GM18511 (cell line): ENCODE measurements around the gene ELOVL7.
A peak's percentile ranks its signal among the peaks of the same experiment; 100 is the strongest.
"Not testable (repeated sequence)": the region's sequence is repeated elsewhere in the genome, so short reads cannot be mapped to it uniquely, and the experiment has no call there.

Experiments used
- ATAC-seq: cut with Tn5 transposase; IDR thresholded peaks from one replicate; pipeline ENCODE4 v1.9.1; 2021; ENCODE audit warnings: mild to moderate bottlenecking, moderate library complexity; ENCODE audit not compliant: unreplicated experiment

The ELOVL7 gene

DNA sequence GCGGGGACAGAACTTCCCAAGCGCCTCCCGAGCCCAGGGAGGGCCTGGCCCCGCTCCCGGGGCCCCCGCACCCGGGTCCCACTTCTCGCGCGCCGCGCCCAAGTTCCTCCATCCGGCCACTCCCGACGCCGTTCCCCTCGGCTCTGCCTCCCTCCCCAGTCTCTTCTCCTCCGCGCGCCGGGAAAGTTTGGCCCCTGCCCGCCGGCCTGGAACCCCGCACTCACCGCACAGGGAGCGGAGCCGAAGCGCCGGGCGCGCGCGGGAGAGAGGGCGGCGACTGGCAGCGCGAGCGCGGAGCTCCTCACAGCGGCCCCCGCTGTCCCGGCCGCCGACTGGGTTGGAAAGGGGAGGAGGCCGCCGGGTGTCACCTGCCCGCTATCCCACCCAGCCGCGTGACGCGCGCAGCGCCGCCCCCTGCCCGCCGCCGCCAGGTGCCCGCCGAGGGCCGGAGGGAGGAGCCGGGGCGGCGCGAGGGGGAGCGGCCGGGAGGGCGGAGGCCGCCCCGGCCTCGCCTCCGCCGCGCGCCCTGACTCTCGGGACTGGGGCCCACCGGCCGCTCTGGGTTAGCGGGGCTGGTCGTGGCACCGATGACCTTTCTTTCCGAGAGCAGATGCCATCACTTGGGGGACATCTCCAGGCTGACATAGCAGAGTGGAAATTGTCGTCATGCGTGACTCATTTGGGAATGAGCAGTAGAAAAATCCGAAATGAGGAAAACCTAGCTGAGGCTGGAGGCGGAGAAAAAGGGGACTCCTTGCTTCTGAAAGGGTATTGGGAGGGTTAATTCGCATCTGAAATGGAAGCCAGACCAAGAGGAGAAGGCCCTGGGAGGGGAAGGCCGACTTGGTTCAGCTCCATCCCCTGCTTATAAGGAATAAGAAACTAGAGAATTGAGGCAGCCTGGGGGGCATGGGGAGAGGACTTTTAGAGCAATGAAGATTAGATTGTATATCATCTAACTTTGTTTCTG is at the start of gene ELOVL7:
ELOVL7 (minus strand) TSS at position 334 of the 970 bp plus-strand sequence. CDS start 56,872 bp downstream, outside the sequence.
- peak; percentile 96 for ATAC-seq

DNA sequence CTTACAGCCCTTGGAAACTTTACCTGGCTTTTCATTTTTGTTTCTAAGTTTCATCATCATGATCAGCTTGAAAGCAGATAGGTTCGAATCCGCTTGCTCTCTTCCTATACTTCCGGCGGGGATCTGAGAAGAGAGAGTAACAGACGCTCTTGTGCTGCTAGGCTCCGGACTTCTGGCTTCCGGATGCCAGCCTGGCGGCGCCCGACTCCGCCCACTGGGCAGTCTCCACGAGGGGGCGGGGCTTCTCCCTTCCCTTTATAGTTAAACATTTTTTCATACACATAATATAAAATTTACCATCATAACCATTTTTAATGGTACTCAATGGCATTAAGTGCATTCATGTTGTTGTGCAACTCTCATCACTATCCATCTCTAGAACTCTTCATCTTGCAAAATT is 49.5 kb upstream of the ELOVL7 start:
- no peak for ATAC-seq

GRCh38 chr5:60891667-60892066 is 47.6 kb upstream of the ELOVL7 start:
- no peak for ATAC-seq

GRCh38 chr5:60888359-60889061 is 44.4 kb upstream of the ELOVL7 start:
- ATAC-seq: peak; percentile 70

DNA sequence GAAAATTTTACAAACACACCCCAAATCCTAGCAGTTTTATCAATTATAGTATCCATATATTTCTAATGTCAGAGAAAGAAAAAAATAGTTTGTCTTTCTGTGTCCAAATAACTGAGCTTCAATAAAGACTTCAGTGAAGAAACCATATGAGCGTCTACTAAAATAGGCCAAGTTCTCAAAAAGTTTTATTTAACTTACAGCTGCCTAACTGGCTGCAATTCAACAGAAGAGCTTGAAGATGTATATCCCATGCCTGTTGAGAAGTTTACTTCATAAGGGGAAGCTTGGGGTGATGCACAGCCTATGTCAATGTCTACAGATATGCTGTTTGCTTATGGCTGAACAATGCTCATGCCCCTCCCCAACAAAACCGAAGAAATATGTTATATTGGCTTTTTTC is 43.7 kb upstream of the ELOVL7 start:
- no peak for ATAC-seq

GRCh38 chr5:60887096-60887495 is 43.0 kb upstream of the ELOVL7 start:
- ATAC-seq: no peak

DNA sequence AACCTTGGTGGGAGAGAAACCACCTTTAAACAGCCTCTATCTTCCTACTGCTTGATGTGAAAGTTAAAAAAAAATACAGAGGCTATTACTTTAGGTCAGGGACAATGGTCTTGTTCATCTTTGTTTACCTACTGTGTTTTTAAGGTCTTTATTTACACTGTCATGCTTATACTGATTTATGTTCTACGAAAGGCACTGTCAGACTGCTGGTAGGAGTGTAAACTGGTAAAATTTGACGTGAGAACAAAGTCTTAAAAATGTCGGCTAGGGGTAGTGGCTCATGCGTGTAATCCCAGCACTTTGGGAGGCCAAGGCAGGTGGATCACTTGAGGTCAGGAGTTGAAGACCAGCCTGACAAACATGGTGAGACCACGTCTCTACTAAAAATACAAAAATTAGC is 42.1 kb upstream of the ELOVL7 start:
- no peak for ATAC-seq

DNA sequence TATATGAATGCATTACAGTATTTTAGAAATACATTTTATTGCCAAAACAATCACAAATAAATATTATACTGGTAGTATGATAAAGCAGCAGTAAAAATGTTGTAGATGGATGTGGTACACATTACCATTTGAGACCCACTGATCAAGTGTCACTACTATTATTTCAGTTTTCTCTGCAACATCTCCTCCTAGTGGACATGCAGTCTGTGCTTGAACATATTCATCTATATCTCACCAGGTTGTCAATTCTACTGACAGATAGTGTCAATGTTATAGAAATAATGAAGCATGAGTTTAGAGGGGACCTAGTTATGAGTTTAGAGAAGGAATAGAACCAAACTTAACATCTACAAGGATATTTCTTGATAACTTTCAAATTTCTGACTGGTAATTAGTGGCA is 39.2 kb upstream of the ELOVL7 start:
- no peak for ATAC-seq

DNA sequence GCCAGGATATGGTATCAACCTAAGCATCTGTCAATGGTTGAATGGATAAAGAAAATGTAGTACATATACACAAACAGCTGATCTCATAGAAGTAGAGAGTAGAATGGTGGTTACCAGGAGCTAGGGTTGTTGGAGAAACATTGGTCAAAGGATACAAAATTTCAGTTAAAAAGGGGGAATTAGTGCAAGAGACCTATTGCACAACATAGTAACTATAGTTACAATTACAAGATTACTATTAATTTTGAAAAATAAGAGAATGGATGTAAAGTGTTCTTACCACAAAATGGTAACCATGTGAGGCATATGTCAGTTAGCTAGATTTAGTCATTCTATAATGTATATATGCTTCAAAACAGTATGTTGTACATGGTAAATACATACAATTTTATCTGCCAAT is 28.8 kb upstream of the ELOVL7 start:
- ATAC-seq: no peak

- no peak for ATAC-seq
These were observed 26.8 kb upstream of the ELOVL7 start for GRCh38 chr5:60870857-60871256.

- not testable (repeated sequence) for ATAC-seq
These were observed 16.5 kb upstream of the ELOVL7 start for GRCh38 chr5:60860572-60860971.

DNA sequence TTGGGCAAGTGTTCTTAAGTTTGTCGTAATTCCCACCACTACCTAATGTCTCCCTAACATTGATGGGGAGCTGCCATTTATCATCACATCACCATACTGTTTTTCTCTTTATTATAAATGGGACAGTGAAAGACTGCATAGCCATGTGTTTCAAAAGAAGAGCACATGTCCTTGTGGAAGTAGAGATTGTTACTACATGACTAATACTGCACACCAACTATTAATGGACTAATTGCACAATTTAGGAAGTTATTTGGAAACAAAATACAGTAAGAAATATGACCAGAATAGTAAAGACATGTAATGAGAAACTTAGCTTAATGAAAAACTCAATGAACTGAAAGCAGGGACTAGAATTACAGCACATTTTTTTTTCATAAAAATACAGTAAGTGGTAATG is 12.0 kb upstream of the ELOVL7 start:
- ATAC-seq: no peak

DNA sequence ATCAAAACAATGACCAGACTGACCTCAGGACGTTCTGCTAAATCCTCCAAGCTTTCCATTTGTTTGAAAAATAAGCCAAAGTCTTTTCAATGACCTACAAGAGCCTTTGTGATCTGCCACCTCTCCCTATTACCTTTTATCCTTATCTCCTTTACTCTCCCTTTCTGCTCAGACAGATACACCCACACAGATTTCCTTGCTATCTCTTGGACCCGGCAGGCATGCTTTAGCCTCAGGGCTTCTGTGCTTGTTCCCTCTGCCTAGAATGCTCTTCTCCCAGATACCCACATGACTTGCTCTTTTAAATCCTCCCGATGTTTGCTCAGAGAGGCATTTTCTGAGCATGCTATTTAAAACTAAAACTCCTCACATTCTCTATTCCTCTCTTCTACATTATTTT is 8.9 kb upstream of the ELOVL7 start:
- no peak for ATAC-seq

DNA sequence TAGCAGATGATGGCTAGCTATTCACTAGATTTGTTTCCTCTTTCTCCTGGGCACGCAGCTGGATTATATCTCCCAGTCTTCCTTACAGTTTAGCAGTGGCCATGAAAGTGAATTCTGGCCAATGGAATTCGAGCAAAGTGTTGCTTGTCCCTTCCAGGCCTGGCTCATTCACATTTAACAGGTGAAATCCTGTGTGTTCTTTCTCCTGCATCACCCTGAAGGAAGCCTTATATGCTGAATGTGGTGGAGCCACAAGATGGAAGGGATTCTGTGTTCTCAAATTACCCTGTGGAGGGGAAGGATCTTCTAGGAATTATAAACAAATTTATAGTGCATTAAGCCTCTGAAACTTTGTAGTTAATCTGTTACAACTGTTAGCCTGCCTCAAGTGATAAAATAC is 8.2 kb upstream of the ELOVL7 start:
- no peak for ATAC-seq

DNA sequence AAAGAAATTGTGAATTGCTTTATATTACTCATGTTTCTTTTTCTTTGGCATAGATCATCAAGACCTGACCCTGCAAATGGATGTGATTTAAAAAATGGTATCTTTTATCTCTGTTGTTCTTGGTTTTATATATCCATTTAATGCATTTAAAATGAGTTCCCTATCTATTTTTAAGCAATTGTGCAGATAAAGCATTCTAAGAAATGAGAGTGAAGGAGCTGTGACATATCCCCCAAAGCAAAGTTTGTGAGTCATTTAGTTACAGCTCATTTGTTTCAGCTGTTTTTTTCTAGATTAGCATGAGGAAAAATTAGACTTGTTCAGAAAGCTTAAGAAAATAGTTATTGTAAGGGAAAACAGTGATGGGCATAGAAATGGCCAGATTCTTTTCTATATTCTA is 7.6 kb upstream of the ELOVL7 start:
- ATAC-seq: no peak

DNA sequence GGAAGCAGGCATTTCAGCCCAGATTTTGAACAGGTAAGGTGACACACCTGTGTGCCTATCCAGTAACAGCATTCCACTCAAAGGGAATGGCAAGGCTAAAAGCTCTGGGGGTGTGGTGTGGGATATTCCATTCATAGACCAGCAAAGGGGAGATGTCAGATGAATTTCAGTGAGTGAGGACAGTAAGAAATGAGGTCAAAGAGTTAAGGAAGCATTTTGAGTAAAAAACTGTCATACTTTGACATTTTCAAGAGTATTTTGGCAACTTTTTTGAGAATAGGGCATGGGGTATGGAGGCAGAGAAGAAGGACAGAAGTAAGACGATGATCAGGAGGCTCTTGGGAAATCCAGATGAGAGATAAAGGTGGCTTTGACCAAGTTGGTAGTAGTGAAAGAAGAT is 2.2 kb upstream of the ELOVL7 start:
- no peak for ATAC-seq

GRCh38 chr5:60843386-60843935 is 608 bp downstream of the ELOVL7 start:
- ATAC-seq: peak; percentile 41

GRCh38 chr5:60842871-60843385 is 1.1 kb downstream of the ELOVL7 start:
- no peak for ATAC-seq

GRCh38 chr5:60841361-60841760 is 2.7 kb downstream of the ELOVL7 start:
- ATAC-seq: no peak

DNA sequence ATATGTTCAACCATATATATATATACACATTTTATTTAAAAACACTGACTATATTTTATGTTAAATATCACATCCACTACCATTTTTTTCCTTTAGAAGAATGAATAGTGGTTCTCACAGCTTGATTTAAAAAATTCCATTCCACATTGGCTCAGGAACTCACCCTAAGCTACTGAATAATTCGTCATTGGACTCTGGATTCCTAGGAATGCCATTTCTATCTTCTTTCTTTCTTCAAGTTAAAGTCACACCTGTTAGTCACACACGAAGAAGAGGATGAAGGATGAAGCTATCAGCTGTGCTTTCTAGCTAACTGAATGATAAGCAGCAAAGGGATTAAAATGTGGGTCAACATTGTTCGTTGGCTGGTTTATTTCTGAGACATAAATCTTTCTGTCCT is 7.9 kb downstream of the ELOVL7 start:
- ATAC-seq: no peak

GRCh38 chr5:60835554-60835953 is 8.5 kb downstream of the ELOVL7 start:
- no peak for ATAC-seq

- ATAC-seq: no peak
These were observed 10.5 kb downstream of the ELOVL7 start for GRCh38 chr5:60833520-60833919.
